ENCODE data around the gene CDK8. TPM values are rescaled to one million over a fixed set of nuclear protein-coding genes. Genes with fewer than 3 reads are reported as not detected.

The CDK8 gene
- total and polyA plus RNA-seq, 2 experiments from 2014 or later, result 13.6 to 24.0 TPM

- no peaks in the 10 kb centered on the region for H3K9me2 ChIP-seq (ENCODE audit: insufficient read depth)
- peak within 1 kb of the TSS; percentile 97 for H2AFZ ChIP-seq
- no peaks in the 10 kb centered on the region for H3K27me3 ChIP-seq (ENCODE audit: insufficient read depth)
- peak within 1 kb of the TSS; percentile 71 for H3K4me2 ChIP-seq
- peaks cover 12% of the 10 kb centered on the region for H3K79me2 ChIP-seq (replicated peaks; ENCODE audit: insufficient read depth)
- H3K27ac Mint-ChIP-seq, result peak within 1 kb of the TSS; percentile 97
- H3K4me1 ChIP-seq (ENCODE audit: insufficient read depth), result 0 out of 2 replicates have a peak, but pooled peaks cover 8% of the 10 kb centered on the region
- H3K4me3 ChIP-seq, result peak within 1 kb of the TSS; percentile 71
- TF ChIP-seq EZH2phosphoT487 (IDR thresholded peaks at IDR 0.05; ENCODE audit: unreplicated experiment) (no peak), ETS1 (IDR thresholded peaks at IDR 0.05) (peak; percentile 57), NANOG (IDR thresholded peaks at IDR 0.05; ENCODE audit: borderline replicate concordance) (no peak), STAT1 (IDR thresholded peaks at IDR 0.05; ENCODE audit: unreplicated experiment) (no peak), POLR2AphosphoS5 (IDR thresholded peaks at IDR 0.05; ENCODE audit: low read depth) (peak; percentile 91), REST (IDR thresholded peaks at IDR 0.05; ENCODE audit: unreplicated experiment) (no peak), ZNF114 (CRISPR knock-in tag; IDR thresholded peaks at IDR 0.05) (no peak), CREB1 (CRISPR knock-in tag; IDR thresholded peaks at IDR 0.05; ENCODE audit: low read depth) (peak; percentile 52; the same call in 1 of the 2 replicates), JUNB (IDR thresholded peaks at IDR 0.05; ENCODE audit: unreplicated experiment) (no peak), ZNF462 (CRISPR knock-in tag; IDR thresholded peaks at IDR 0.05) (no peak), ZNF331 (CRISPR knock-in tag; IDR thresholded peaks at IDR 0.05; ENCODE audit: low read depth) (no peak), EZH2 (IDR thresholded peaks at IDR 0.05; ENCODE audit: low read depth, unreplicated experiment) (no peak)
- TF ChIP-seq, protein P1, sequence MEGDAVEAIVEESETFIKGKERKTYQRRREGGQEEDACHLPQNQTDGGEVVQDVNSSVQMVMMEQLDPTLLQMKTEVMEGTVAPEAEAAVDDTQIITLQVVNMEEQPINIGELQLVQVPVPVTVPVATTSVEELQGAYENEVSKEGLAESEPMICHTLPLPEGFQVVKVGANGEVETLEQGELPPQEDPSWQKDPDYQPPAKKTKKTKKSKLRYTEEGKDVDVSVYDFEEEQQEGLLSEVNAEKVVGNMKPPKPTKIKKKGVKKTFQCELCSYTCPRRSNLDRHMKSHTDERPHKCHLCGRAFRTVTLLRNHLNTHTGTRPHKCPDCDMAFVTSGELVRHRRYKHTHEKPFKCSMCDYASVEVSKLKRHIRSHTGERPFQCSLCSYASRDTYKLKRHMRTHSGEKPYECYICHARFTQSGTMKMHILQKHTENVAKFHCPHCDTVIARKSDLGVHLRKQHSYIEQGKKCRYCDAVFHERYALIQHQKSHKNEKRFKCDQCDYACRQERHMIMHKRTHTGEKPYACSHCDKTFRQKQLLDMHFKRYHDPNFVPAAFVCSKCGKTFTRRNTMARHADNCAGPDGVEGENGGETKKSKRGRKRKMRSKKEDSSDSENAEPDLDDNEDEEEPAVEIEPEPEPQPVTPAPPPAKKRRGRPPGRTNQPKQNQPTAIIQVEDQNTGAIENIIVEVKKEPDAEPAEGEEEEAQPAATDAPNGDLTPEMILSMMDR (conservative IDR thresholded peaks at IDR 0.05; ENCODE audit: low read depth in 2 of 2), result no peak
- H3K4me3 Mint-ChIP-seq, result peak within 1 kb of the TSS; percentile 96
- peaks cover 17% of the 10 kb centered on the region for H3K36me3 Mint-ChIP-seq (ENCODE audit: low read depth)
- no peaks in the 10 kb centered on the region; the same call in 1 of the 2 replicates for H3K36me3 ChIP-seq (ENCODE audit: insufficient read depth)
- peak; percentile 99 for DNase-seq (ENCODE audit: low spot score)
- peak within 1 kb of the TSS; percentile 96 for H3K27ac ChIP-seq (ENCODE audit: low read depth)
- H4K20me1 ChIP-seq (replicated peaks; ENCODE audit: insufficient read depth), result no peaks in the 10 kb centered on the region
- ATAC-seq, result peak; percentile 97
- no peaks in the 10 kb centered on the region for H3K27me3 Mint-ChIP-seq (ENCODE audit: insufficient read depth, low read depth, poor library complexity)
- H3K9me3 Mint-ChIP-seq, result no peaks in the 10 kb centered on the region
- peaks cover 17% of the 10 kb centered on the region for H3K4me1 Mint-ChIP-seq
- H3F3A ChIP-seq (replicated peaks; ENCODE audit: low read depth), result no peaks in the 10 kb centered on the region
Observed at GRCh38 chr13:26221721-26222519, 32.0 kb upstream of the CDK8 start, which contains the start of gene RNF6. TSS of gene RNF6 (minus strand) at chr13:26222314. CDS start at chr13:26219649, 2,665 bp downstream.

All from GM23338 (cell line).